HG03520 (cell line): Measurements from ENCODE around the gene ITGAV.

Source experiments
- ATAC-seq: cut with Tn5 transposase; IDR thresholded peaks from one replicate; pipeline ENCODE4 v1.9.1; 2021; ENCODE audit warnings: mild to moderate bottlenecking, moderate library complexity; ENCODE audit not compliant: unreplicated experiment

Gene ITGAV

DNA sequence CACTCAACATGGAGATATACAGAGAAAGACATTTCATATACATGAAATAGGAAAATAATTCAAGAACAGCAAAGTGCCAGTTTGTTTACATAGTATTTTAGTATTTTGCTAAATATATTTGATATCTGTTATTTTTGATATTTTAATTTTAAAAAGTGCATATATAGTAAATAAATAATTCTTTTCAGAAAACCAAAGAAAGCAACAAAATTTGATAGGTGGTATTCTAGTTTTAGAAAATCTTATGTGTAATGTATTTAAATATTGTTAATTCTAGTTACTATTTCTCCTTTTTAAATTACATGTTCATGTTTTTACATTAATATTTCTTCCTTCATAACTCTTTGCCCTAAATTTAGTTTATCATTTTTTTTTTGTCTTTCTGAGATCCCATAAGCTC, 69.5 kb downstream of the ITGAV start:
- no peak for ATAC-seq

DNA sequence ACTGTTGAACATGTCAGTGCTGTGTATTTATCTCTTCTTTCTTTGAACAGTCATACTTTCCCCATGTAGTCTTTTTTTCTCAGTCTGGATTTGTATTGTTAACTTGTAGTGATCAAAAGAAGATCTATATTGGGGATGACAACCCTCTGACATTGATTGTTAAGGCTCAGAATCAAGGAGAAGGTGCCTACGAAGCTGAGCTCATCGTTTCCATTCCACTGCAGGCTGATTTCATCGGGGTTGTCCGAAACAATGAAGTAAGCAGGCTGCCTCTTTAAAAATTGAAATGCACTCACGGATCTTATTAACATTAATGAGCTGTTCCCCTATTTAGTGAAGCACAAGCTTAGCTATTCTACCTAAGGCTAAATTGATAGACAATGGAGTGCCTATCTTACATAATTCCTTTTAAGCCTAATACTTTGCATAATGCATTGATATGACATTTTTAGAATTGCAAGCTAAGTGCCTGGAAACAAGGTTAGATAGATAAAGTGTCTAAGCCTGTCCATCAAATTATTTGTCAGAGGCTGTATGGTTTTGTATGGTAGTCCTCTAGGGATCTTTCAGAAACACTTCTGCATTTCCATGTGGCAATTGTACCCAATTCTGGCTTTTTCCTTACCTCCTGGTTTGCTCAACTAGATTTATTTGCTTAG, 74.7 kb downstream of the ITGAV start:
- no peak for ATAC-seq

DNA sequence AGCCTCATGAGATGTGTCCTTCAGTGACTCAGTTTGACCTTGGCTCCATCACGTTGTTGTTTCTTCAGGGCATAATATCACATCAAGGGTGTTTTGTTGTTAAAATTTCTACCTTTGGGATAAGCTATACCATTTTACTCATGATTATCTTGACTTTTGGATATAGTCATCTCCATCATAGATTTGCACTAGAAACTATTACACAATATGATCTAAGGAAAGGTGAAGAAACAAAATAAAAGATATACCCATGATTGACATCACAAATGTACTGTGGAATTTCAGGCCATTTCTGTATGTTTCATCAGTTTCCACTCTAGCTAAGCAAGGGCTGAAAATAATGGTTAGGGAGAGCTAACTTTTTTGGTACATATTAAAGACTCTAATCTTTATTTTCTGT, 79.3 kb downstream of the ITGAV start:
- no peak for ATAC-seq

DNA sequence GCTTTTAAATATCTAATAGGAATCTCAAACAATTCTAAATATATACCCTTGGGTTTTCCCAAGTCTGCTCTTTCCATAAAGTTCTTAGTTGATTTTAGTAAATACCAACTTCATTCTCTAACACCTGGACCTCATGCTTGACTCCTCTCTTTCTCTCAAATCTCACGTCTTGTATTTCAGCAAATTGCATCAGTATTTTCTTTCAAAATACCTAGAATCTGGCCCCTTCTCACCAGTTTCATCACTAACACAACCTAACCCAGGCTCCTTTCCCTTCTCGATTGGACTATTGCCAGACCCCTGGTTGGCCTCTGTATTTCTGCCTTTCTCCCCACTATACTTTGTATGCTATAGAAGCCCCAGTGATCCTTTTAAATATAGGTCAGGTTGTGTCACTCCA, 81.0 kb downstream of the ITGAV start:
- no peak for ATAC-seq

DNA sequence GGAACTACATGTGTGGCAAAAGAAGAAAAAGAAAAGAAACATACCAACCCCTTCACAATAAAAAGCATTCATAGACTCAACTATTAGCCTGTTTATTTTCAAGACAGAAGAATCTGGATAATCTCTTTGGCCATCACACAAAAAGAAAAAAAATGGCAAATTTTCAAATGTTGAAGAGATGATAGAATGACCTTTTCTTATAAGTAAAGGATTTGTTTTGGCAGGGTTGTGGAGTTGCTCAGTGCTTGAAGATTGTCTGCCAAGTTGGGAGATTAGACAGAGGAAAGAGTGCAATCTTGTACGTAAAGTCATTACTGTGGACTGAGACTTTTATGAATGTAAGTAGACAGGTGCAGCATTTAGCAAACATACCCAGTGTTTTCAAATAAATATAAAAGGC, 85.5 kb downstream of the ITGAV start:
- ATAC-seq = no peak

DNA sequence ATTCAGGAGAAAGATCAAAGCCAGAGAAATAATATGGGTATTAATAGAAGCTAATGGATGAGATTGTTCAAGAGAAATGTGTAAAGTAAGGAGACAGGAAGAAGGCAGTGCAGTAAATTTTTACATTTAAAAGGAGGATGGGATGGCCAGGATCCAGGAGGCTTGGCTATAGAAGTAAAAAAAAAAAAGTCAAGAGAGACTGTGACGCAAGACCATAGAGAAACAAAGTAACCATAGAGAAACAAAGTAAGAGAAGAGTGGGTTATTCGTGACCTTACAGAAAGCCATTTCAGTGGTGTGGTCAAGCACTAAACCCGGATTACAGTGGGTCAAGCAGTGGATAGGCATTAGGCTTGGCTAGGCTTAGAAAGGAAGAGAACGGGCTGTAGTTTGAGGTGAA, 93.5 kb downstream of the ITGAV start:
- ATAC-seq = no peak

DNA sequence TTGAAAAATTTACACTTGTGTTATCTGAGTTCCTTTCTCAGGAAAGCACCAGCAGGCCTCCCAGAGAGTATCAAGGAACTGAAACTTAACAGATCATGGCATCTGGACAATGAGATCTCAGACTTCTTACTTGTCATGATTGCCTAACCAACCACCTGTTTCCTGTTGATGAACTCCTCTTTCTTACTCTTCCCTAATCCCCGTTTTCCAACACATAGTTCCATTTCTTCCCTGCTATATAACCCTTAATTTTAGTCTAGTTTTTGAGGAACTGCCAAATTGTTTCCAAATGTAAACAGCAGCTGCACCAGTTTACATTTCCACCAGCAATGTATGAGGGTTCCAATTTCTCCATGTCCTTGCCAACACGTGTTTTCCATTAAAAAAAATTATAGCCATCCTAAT, 98.0 kb downstream of the ITGAV start:
- no peak for ATAC-seq

DNA sequence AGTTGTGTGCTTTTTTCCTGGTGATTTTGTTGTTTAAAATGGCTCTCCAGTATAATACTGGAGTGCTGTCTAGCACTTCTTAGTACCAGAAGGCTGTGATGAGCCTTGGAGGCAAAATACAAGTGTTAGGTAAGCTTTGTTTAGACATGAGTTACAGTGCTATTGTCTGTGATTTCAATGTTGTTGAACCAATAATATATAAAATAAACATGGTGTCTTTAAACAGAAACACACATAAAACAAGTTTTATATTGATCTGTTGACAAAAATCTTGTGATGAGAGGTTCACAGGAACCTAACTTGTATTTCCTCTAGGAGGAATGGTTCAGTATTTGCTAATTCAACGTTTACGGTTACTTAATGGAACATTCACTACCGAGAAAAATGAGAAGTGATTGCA, 99.0 kb downstream of the ITGAV start:
- no peak for ATAC-seq

DNA sequence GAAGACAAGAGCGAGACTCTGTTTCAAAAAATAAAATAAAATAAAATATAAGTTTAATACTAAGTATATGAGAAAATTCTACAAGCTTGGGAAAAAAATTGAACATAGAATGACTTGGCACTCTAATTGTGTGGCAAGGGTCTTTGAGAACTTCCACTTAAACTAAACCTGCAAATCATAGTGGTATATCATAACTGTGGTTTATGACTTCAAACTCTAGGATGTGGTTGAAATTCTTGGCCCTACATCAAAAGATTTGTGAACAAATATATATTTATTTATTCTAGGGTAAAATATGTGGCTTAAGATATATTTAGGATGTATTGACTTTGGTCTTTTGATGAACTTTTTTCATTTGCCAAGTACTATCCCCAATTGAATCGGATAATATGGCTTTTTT, 100.9 kb downstream of the ITGAV start:
- ATAC-seq = no peak

DNA sequence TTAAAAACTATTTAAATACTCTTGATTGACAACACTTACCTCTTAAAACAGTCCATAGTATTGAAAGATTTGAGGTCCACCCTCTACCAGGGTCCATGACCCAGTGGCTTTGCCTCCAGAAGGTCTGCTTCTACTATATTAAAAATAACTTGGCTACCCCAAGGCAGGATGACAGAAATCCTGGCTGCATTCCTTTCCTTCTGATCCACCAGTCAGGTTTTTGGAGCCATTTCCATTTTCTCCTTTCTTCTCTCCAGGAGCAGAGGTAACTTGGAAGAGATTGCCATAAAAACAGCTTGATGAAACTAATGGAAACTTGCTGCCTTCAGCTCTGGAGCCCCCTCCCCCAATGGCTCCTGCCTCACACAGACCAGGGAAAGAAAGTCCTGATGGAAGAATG, 101.4 kb downstream of the ITGAV start:
- ATAC-seq = no peak

DNA sequence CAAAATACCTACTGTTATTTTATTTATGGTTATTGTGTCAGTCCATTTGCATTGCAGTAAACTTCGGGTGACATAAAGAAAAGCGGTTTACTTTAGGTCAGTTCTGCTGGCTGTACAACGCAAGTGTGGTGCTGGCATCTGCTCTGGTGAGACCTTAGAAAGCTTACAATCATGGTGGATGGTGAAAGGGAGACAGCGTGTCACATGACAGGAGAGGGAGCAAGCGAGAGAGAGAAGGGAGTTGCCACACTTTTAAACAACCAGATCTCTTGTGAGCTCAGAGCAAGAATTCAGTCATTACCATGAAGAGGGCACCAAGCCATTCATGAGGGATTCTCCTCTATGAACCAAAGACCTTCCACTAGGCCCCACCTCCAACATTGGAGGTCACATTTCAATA, 102.0 kb downstream of the ITGAV start:
- no peak for ATAC-seq

DNA sequence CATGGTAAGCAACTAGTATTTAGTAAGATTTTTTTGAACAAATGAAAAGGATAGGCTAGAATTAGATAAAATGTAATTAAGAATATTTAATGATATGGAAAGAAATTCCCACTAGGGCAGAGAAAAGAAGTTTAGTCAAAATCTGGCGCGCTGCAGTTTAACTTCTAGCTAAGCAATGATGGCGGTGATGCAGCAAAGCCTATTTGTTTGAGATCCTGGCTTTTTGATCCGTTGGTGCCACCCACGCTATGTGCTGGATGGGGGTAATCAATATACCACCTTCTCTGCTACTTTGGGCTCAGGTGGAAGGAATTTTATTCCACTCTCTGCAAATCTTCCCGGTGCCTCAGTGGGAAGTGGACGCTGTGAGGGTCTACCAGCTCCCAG, 103.6 kb downstream of the ITGAV start:
- no peak for ATAC-seq

DNA sequence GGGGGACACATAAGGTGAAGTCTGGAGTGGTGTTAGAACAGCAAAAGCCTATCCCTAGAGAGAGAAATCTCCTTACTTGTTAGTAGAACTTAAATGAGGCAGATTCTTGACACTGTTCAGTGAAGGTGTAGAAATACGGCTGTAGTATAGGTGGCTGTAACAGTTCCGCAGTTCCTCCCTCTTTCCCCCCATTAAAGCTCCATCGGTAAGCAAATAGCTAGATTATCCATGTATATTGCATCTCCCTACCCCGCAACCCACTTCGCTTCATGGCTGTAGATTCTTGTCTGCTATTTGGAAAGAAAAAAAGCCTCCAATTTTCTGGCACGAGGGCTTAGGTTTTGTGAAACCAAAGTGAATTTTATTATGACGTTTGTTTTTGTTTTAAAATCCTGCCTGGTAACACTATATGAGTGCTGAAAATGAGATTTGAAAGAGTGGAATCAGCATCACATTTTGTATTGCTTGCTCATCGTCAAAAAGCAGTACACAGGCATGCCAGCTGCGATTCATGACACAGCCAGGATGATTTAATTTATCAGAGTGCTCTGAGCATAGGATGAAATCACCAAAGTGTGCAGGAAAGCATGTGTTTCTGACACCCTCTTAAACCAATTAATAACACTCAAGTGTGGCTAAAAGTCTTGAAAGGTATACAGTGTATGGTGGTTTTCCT, 105.4 kb downstream of the ITGAV start:
- ATAC-seq = no peak

DNA sequence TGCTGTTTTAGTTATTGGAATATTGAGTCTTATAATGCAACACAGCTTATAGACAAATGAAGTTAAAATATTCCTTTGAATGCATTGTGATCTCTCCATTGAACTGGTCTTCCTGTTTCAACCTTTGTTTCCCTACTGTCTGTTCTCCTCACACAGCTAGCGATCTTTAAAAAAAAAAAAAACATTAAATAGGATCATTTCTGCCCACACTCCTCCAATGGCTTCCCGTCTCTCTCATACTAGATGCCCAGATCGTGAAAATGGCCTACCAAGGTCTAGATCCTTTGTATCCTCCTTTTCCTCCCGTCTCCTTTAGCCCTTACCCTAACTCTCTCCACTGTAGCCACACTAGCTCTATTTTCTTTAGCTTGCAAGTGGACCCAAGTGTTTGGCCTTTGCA, 106.4 kb downstream of the ITGAV start:
- no peak for ATAC-seq

DNA sequence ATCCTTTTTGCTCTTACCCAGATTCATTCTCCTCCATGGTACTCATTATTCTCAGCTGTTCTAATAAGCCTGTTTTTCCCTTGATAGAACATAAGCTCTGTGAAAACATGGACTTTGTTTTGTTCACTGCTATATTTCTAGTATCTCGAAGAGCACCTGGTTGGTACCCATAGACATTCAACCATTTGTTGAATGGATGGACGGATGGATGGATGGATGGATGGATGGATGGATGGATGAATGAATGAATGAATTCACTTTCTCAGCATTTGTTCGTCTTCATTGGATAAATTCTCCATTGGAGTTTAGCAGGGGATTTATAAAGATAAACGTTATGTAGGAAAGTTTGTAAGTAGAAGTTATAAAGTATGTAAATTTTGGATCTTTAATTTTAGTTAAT, 106.9 kb downstream of the ITGAV start:
- ATAC-seq = no peak

DNA sequence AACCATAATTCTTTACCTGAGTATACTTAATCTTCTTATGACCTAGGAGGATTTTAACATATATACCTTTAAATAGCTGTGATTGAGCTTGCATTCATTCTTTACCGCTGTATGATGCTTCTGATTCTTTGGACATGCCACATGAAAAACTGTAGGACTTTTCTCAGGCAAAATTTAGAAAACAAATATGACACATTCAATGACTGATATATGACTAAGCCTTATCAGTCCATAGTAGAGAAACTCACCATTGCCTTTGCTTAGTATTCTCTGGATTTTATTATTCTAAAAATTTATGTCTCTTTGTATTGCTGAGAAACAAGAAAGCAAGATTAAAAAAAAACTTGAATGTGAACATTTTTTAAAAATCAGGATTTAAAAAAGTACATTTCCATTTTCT, 107.7 kb downstream of the ITGAV start:
- ATAC-seq = no peak

DNA sequence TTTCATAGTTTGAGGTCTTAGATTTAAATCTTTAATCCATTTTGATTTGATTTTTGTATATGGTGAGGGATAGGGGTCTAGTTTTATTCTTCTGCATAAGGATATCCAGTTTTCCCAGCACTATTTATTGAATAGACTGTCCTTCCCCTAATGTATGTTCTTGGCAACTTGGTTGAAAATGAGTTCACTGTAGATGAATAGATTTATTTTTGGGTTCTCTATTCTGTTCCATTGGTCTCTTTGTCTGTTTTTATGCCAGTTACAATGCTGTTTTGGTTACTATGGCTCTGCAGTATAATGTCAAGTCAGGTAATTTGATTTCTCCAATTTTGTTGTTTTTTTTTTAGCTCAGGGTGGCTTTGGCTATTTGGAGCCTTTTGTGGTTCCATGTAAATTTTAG, 109.9 kb downstream of the ITGAV start:
- ATAC-seq = no peak

DNA sequence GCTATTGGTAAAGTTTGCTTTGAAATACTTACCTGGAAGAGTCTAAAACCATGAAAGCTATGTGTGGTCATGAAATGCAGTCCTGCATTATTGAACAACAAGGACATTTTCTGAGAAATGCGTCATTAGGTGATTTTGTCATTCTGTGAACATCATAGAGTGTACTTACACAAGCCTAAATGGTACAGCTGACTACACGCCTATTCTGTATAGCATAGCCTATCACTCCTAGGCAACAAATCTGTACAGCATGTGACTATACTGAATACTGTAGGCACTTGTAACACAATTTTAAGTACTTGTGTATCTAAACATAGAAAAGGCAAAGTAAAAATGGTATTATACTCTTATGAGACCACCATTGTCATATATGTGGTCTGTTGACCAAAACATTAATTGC, 112.2 kb downstream of the ITGAV start:
- ATAC-seq = no peak

DNA sequence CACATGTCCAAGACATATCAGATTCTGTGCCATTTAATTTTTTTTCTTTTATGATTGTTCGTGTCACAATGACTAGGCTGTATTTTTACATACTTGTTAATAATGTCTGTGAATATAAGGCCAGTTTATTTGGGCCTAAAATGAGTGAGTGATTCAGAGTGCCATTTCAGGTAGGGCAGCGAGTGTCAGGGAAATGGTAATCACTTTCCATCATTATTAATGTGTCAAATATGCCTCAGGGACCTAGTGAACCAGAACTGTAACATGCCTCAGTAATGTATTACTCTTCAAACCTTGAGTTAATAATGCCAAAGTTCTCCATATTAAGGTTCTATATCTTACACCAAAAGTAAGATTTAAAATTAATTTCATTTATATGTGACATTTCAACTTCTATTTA, 112.6 kb downstream of the ITGAV start:
- no peak for ATAC-seq

DNA sequence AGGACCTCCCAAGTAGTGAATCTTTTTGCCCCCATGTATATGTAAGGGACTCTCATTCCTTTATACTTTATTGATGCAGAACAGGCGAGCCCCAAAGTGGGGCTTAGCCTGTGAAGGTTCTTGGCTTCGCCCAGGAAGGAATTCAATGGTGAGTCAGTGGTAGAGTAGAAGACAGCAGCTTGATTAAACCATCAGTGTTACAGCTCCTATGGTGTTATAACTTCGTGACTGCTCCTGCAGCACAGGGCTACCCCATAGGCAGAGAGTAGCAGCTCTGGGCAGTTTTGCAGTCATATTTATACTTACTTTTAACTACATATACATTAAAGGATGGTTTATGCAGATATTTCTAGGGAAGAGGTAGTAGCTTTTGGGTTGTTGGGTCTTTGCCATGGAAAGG, 115.0 kb downstream of the ITGAV start:
- no peak for ATAC-seq

DNA sequence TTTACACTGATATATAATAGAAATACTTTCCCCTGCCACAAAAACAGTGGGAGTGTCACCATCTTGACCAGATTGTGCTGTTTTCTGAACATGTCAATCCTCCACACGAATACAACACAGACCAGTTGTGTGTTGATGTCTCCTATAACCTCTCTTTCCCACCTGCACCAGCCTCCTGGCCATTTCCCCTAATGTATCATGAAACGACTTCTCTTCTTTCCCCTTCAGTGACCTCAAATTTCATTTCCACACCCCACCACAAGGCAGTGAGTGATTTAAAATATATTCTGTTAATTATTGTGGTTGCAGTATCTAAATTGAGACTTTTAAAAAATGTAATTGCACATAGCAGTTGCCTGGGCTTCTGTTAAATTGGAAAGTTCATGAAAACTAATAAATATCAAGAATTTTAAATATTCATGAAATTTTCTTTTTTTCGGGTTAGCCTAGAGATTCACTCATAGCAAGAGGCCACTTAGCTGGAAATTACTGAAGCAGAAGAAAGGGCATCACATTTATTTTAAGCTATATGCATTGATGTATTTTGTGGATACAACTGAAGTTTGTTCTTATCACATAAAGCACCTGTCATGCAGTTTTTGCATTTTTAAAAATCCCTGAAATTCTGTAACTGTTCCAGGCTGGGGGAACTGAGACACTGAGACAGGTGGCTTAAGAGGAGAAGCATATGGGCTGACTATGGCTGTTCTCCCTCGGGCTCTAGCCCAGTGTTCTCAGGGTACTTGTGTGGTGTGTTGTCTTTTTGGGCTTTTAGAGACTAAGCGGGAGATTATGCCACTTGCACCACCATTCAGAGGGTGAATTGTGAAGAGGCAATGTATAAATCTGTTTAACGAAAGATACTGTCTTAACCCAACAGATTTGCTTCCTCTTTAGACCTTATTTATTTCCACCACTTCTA, 119.9 kb downstream of the ITGAV start:
- no peak for ATAC-seq

DNA sequence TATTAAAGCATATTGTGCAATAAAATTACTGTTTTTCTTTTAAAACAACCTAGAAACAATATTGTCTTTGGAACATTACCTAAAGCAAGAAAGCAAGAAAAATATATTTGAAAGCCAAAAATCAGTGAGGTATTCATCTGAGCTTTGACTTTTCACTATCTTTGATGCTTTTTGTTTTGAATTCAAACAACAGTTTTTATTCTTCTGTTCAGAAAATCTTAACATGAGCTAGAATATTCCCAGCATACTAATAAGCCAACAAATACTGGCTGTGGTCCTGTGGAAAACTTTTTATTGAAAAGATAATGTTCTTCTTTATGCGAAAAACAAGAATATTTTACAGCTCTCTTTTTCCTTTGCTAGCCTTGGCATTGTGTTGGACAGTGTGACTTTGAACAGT, 123.8 kb downstream of the ITGAV start:
- ATAC-seq = no peak
